Mucosa of descending colon (tissue), 3 donors: Measurements from ENCODE around the gene SUOX. TPM values are rescaled to one million over a fixed set of nuclear protein-coding genes. Genes with fewer than 3 reads are reported as not detected.

ENCODE experiments used
- ATAC-seq: fragments of 200-7000 bp; cut with Tn5 transposase; one replicate; pipeline ENCODE4 v1.9.1; 2020; ENCODE audit warnings: mild to moderate bottlenecking, moderate library complexity
- DNase-seq, 3 donors: peaks; one replicate each; pipeline ENCODE4 v3.0.0-alpha.2; 2020
- H3K36me3 ChIP-seq: fragments of 200-600 bp; one replicate; pipeline ENCODE4 v1.8.0; 2021; ENCODE audit warnings: low read depth, mild to moderate bottlenecking
- H3K4me1 ChIP-seq: fragments of 200-600 bp; one replicate; pipeline ENCODE4 v1.8.0; 2021; ENCODE audit warnings: low read depth, mild to moderate bottlenecking
- H3K4me3 ChIP-seq: fragments of 200-600 bp; one replicate; pipeline ENCODE4 v1.8.0; 2021; ENCODE audit warnings: mild to moderate bottlenecking
- H3K9me3 ChIP-seq: fragments of 200-600 bp; one replicate; pipeline ENCODE4 v1.8.0; 2021; ENCODE audit warnings: mild to moderate bottlenecking
- CTCF ChIP-seq: fragments of 200-600 bp; IDR thresholded peaks from one replicate; pipeline ENCODE4 v1.8.0; 2022; ENCODE audit warnings: antibody characterized with exemption, mild to moderate bottlenecking
- intact Hi-C, 2 donors: fragments of 100-400 bp; cut with DNase I in 1 of 2; cut with micrococcal nuclease in 1 of 2; formaldehyde crosslinking; loops; one replicate each; pipeline versions ENCODE4 v1.11.0 to v1.11.1; 2022; cut with DNase I, micrococcal nuclease
- total RNA-seq, 3 donors: library from RNA; stranded (reverse); fragmentation: NEBNext Ultra II Directional in 2 of 3; extraction: Animal tissue kit (Norgen Biotek cat#: 25700) in 2 of 3; gene quantifications; one replicate each; pipeline versions ENCODE4 v1.2.1 to v1.2.4, GENCODE V29; 2021 to 2023
- donor health status: DM: no; HTN: no; CAD: no; lungs with moderate emphysema.
- donor health status: DM: no; HTN: no; CAD: no.
- donor health status: DM: no; HTN: yes; CAD: no.

SUOX gene
- total RNA-seq, 3 donors from 2014 or later: 29.2 to 32.0 (median 30.4) TPM

- no peak for TF ChIP-seq CTCF
- intact Hi-C loops: no loop called here
- DNase-seq (no peak), ATAC-seq (no peak)
- H3K4me3 ChIP-seq: no peak overlapping the region
- no peaks in the 10 kb centered on the region for H3K4me1 ChIP-seq
- H3K9me3 ChIP-seq: no peaks in the 10 kb centered on the region
- no peaks in the 10 kb centered on the region for H3K36me3 ChIP-seq
Observed at GRCh38 chr12:56029166-56029519, 32.1 kb downstream of the SUOX start.

GRCh38 chr12:56029666-56030293 lies 32.7 kb downstream of the SUOX start:
- ATAC-seq (peak; percentile 74), DNase-seq (peak in 1 of 3 donors; percentile 62)
- intact Hi-C loops: loop anchor here in 1 of 2 donors (5.0 kb wide), 1 partner anchor 37 kb away; no protein-coding TSS in a partner anchor
- Histone ChIP-seq H3K4me3 (no peak overlapping the region), H3K4me1 (no peaks in the 10 kb centered on the region), H3K9me3 (no peaks in the 10 kb centered on the region), H3K36me3 (no peaks in the 10 kb centered on the region)
- TF ChIP-seq CTCF: peak; percentile 55

- no peak for TF ChIP-seq CTCF
- intact Hi-C loops: loop anchor here in 1 of 2 donors (5.0 kb wide), 1 partner anchor 40 kb away; no protein-coding TSS in a partner anchor
- H3K4me3 ChIP-seq: no peak overlapping the region
- no peaks in the 10 kb centered on the region for H3K36me3 ChIP-seq
- DNase-seq: no peak
- ATAC-seq: no peak
- H3K4me1 ChIP-seq: no peaks in the 10 kb centered on the region
- H3K9me3 ChIP-seq: no peaks in the 10 kb centered on the region
Observed at GRCh38 chr12:56031987-56032386, 34.9 kb downstream of the SUOX start.

GRCh38 chr12:56034586-56035332 lies 37.7 kb downstream of the SUOX start:
- DNase-seq (no peak), ATAC-seq (no peak)
- no peaks in the 10 kb centered on the region for H3K4me1 ChIP-seq
- no peak for TF ChIP-seq CTCF
- no peaks in the 10 kb centered on the region for H3K36me3 ChIP-seq
- no peak overlapping the region for H3K4me3 ChIP-seq
- H3K9me3 ChIP-seq: no peaks in the 10 kb centered on the region
- intact Hi-C loops: loop anchor here in 1 of 2 donors (5.0 kb wide), 1 partner anchor 42 kb away; no protein-coding TSS in a partner anchor

- Histone ChIP-seq H3K4me1 (peaks cover 3% of the 10 kb centered on the region), H3K9me3 (no peaks in the 10 kb centered on the region), H3K36me3 (no peaks in the 10 kb centered on the region), H3K4me3 (no peak overlapping the region)
- DNase-seq (no peak), ATAC-seq (no peak)
- intact Hi-C loops: no loop called here
- TF ChIP-seq CTCF: no peak
Observed at GRCh38 chr12:56037161-56037560, 40.1 kb downstream of the SUOX start.
